ENCODE measurements around the gene RTL3. TPM values are rescaled to one million over a fixed set of nuclear protein-coding genes. Genes with fewer than 3 reads are reported as not detected.
"Not testable (repeated sequence)": the region's sequence is repeated elsewhere in the genome, so short reads cannot be mapped to it uniquely, and the experiment has no call there.

RTL3 gene
- total and polyA plus RNA-seq, 2 experiments from 2014 or later: not detected

GRCh38 chrX:78650906-78651437 lies 8.2 kb downstream of the RTL3 start:
- no peak for TF ChIP-seq EZH2 (IDR thresholded peaks at IDR 0.05; ENCODE audit: borderline replicate concordance)
- no peak for TF ChIP-seq EZH2phosphoT487 (IDR thresholded peaks at IDR 0.05; ENCODE audit: low read depth, severe bottlenecking, unreplicated experiment)
- TF ChIP-seq CTCF (IDR thresholded peaks at IDR 0.05; ENCODE audit: poor library complexity): no peak
- H3K79me2 ChIP-seq: no peaks in the 10 kb centered on the region
- no peaks in the 10 kb centered on the region for H4K20me1 ChIP-seq (ENCODE audit: insufficient read depth, poor library complexity, severe bottlenecking)
- H3K27ac ChIP-seq: no peak overlapping the region
- 78% methylated on average over 5 of the region's 5 CpGs for WGBS (ENCODE audit: low lambda C conversion rate, missing lambda C conversion rate)
- H3K4me3 ChIP-seq: no peak overlapping the region
- H3K36me3 ChIP-seq (replicated peaks; ENCODE audit: insufficient read depth, low read depth): no peaks in the 10 kb centered on the region
- no peaks in the 10 kb centered on the region for H3K9me3 ChIP-seq (ENCODE audit: low read depth)
- no peaks in the 10 kb centered on the region for H3K4me1 ChIP-seq (ENCODE audit: insufficient read depth)
- no peak overlapping the region for H2AFZ ChIP-seq
- no peaks in the 10 kb centered on the region for H3K27me3 ChIP-seq
- H3K4me2 ChIP-seq: no peak overlapping the region
- H3K9me2 ChIP-seq (replicated peaks; ENCODE audit: insufficient read depth): no peaks in the 10 kb centered on the region
- no peak for DNase-seq (ENCODE audit: low spot score)

GRCh38 chrX:78643874-78644273 lies 15.3 kb downstream of the RTL3 start:
- TF ChIP-seq EZH2phosphoT487 (IDR thresholded peaks at IDR 0.05; ENCODE audit: low read depth, severe bottlenecking, unreplicated experiment): no peak
- no peak for TF ChIP-seq CTCF (IDR thresholded peaks at IDR 0.05; ENCODE audit: poor library complexity)
- no peak for TF ChIP-seq EZH2 (IDR thresholded peaks at IDR 0.05; ENCODE audit: borderline replicate concordance)
- peaks cover 4% of the 10 kb centered on the region for H3K9me3 ChIP-seq (ENCODE audit: low read depth)
- H3K36me3 ChIP-seq (replicated peaks; ENCODE audit: insufficient read depth, low read depth): no peaks in the 10 kb centered on the region
- no peak overlapping the region for H3K4me3 ChIP-seq
- no peaks in the 10 kb centered on the region for H3K9me2 ChIP-seq (replicated peaks; ENCODE audit: insufficient read depth)
- no peak overlapping the region for H3K27ac ChIP-seq
- H4K20me1 ChIP-seq (ENCODE audit: insufficient read depth, poor library complexity, severe bottlenecking): no peaks in the 10 kb centered on the region
- no peak overlapping the region for H2AFZ ChIP-seq
- DNase-seq (ENCODE audit: low spot score): no peak
- H3K79me2 ChIP-seq: no peaks in the 10 kb centered on the region
- WGBS (ENCODE audit: low lambda C conversion rate, missing lambda C conversion rate): 100% methylated on average over 1 of the region's 1 CpG
- no peak overlapping the region for H3K4me2 ChIP-seq
- H3K4me1 ChIP-seq (ENCODE audit: insufficient read depth): no peaks in the 10 kb centered on the region
- H3K27me3 ChIP-seq: no peaks in the 10 kb centered on the region

GRCh38 chrX:78643096-78643495 lies 16.0 kb downstream of the RTL3 start:
- Histone ChIP-seq H3K36me3 (replicated peaks; ENCODE audit: insufficient read depth, low read depth) (no peaks in the 10 kb centered on the region), H3K27me3 (no peaks in the 10 kb centered on the region), H3K79me2 (no peaks in the 10 kb centered on the region), H3K9me3 (ENCODE audit: low read depth) (peaks cover 4% of the 10 kb centered on the region), H3K27ac (no peak overlapping the region), H3K4me2 (no peak overlapping the region), H3K4me1 (ENCODE audit: insufficient read depth) (no peaks in the 10 kb centered on the region), H4K20me1 (ENCODE audit: insufficient read depth, poor library complexity, severe bottlenecking) (no peaks in the 10 kb centered on the region), H3K4me3 (no peak overlapping the region), H3K9me2 (replicated peaks; ENCODE audit: insufficient read depth) (no peaks in the 10 kb centered on the region), H2AFZ (no peak overlapping the region)
- 30% methylated on average over 1 of the region's 1 CpG for WGBS (ENCODE audit: low lambda C conversion rate, missing lambda C conversion rate)
- TF ChIP-seq EZH2phosphoT487 (IDR thresholded peaks at IDR 0.05; ENCODE audit: low read depth, severe bottlenecking, unreplicated experiment): no peak
- TF ChIP-seq EZH2 (IDR thresholded peaks at IDR 0.05; ENCODE audit: borderline replicate concordance): no peak
- no peak for TF ChIP-seq CTCF (IDR thresholded peaks at IDR 0.05; ENCODE audit: poor library complexity)
- no peak for DNase-seq (ENCODE audit: low spot score)

- WGBS (ENCODE audit: low lambda C conversion rate, missing lambda C conversion rate): 73% methylated on average over 1 of the region's 1 CpG
- not testable (repeated sequence) for H3K36me3 ChIP-seq (replicated peaks; ENCODE audit: insufficient read depth, low read depth); H3K4me3 ChIP-seq; H3K27me3 ChIP-seq; H3K27ac ChIP-seq; H3K9me2 ChIP-seq (replicated peaks; ENCODE audit: insufficient read depth); DNase-seq (ENCODE audit: low spot score); H4K20me1 ChIP-seq (ENCODE audit: insufficient read depth, poor library complexity, severe bottlenecking); H3K79me2 ChIP-seq; H2AFZ ChIP-seq; H3K4me2 ChIP-seq; H3K9me3 ChIP-seq (ENCODE audit: low read depth); H3K4me1 ChIP-seq (ENCODE audit: insufficient read depth)
Measured at GRCh38 chrX:78636096-78636495, 23.0 kb downstream of the RTL3 start.

All from hepatocyte (in vitro differentiated cells).